Measurements from ENCODE around the gene RREB1. TPM values are rescaled to one million over a fixed set of nuclear protein-coding genes. Genes with fewer than 3 reads are reported as not detected.
"Not testable (repeated sequence)": the region's sequence is repeated elsewhere in the genome, so short reads cannot be mapped to it uniquely, and the experiment has no call there.

RREB1 gene
- total RNA-seq, 1 donor from 2014 or later, result 43.9 TPM

GRCh38 chr6:7262746-7263518, 155.2 kb downstream of the RREB1 start:
- H3K36me3 Mint-ChIP-seq, result no peaks in the 10 kb centered on the region
- peak overlapping the region; percentile 97 for H3K4me3 Mint-ChIP-seq
- peaks cover 21% of the 10 kb centered on the region for H3K4me1 Mint-ChIP-seq (ENCODE audit: unreplicated experiment)
- no peaks in the 10 kb centered on the region for H3K27me3 Mint-ChIP-seq
- H3K27ac Mint-ChIP-seq, result no peak overlapping the region
- TF ChIP-seq, protein P1, sequence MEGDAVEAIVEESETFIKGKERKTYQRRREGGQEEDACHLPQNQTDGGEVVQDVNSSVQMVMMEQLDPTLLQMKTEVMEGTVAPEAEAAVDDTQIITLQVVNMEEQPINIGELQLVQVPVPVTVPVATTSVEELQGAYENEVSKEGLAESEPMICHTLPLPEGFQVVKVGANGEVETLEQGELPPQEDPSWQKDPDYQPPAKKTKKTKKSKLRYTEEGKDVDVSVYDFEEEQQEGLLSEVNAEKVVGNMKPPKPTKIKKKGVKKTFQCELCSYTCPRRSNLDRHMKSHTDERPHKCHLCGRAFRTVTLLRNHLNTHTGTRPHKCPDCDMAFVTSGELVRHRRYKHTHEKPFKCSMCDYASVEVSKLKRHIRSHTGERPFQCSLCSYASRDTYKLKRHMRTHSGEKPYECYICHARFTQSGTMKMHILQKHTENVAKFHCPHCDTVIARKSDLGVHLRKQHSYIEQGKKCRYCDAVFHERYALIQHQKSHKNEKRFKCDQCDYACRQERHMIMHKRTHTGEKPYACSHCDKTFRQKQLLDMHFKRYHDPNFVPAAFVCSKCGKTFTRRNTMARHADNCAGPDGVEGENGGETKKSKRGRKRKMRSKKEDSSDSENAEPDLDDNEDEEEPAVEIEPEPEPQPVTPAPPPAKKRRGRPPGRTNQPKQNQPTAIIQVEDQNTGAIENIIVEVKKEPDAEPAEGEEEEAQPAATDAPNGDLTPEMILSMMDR (conservative IDR thresholded peaks at IDR 0.05), result no peak
- H3K9me3 Mint-ChIP-seq, result no peaks in the 10 kb centered on the region
- DNase-seq (ENCODE audit: extremely low spot score, unreplicated experiment), result no peak

- H3K27me3 Mint-ChIP-seq; DNase-seq (ENCODE audit: extremely low spot score, unreplicated experiment); H3K36me3 Mint-ChIP-seq; H3K9me3 Mint-ChIP-seq; H3K27ac Mint-ChIP-seq; H3K4me3 Mint-ChIP-seq: not testable (repeated sequence)
- H3K4me1 Mint-ChIP-seq (ENCODE audit: unreplicated experiment), result peaks cover 21% of the 10 kb centered on the region
Observed at GRCh38 chr6:7263519-7263805, 155.7 kb downstream of the RREB1 start.

DNA sequence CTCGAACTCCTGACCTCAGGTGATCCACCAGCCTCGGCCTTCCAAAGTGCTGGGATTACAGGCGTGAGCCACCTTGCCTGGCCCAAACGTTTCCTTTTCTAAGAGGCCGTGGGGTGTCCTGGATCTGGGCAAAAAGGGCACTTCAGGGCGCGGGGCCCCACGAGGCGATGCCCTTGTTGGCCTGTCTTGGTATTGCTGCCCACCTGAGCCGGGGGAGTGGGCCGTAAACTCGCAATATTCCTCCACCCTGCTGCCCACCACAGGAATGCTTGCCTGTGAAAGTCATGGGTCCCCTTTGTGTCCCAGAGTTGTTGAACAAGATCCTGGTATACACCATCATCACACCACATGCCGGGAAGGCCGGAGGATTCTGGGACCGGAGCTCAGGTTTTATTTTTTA, 156.3 kb downstream of the RREB1 start:
- TF ChIP-seq, protein P1 (conservative IDR thresholded peaks at IDR 0.05), result no peak
- peaks cover 18% of the 10 kb centered on the region for H3K4me1 Mint-ChIP-seq (ENCODE audit: unreplicated experiment)
- no peaks in the 10 kb centered on the region for H3K27me3 Mint-ChIP-seq
- no peaks in the 10 kb centered on the region for H3K9me3 Mint-ChIP-seq
- H3K36me3 Mint-ChIP-seq, result no peaks in the 10 kb centered on the region
- no peak overlapping the region for H3K4me3 Mint-ChIP-seq
- DNase-seq (ENCODE audit: extremely low spot score, unreplicated experiment), result no peak
- H3K27ac Mint-ChIP-seq, result no peak overlapping the region

- TF ChIP-seq, protein P1 (conservative IDR thresholded peaks at IDR 0.05), result no peak
- Mint-ChIP-seq H3K36me3 (no peaks in the 10 kb centered on the region), H3K27me3 (no peaks in the 10 kb centered on the region), H3K4me3 (no peak overlapping the region), H3K27ac (no peak overlapping the region), H3K9me3 (no peaks in the 10 kb centered on the region), H3K4me1 (ENCODE audit: unreplicated experiment) (peaks cover 12% of the 10 kb centered on the region)
- DNase-seq (ENCODE audit: extremely low spot score, unreplicated experiment), result no peak
Observed at GRCh38 chr6:7264686-7265384, 157.1 kb downstream of the RREB1 start.

- peaks cover 10% of the 10 kb centered on the region for H3K4me1 Mint-ChIP-seq (ENCODE audit: unreplicated experiment)
- H3K36me3 Mint-ChIP-seq; H3K4me3 Mint-ChIP-seq; H3K27me3 Mint-ChIP-seq; H3K9me3 Mint-ChIP-seq; DNase-seq (ENCODE audit: extremely low spot score, unreplicated experiment); H3K27ac Mint-ChIP-seq: not testable (repeated sequence)
Observed at GRCh38 chr6:7265385-7265726, 157.6 kb downstream of the RREB1 start.

- no peak for DNase-seq (ENCODE audit: extremely low spot score, unreplicated experiment)
- peaks cover 7% of the 10 kb centered on the region for H3K4me1 Mint-ChIP-seq (ENCODE audit: unreplicated experiment)
- H3K27me3 Mint-ChIP-seq, result no peaks in the 10 kb centered on the region
- TF ChIP-seq, protein P1 (conservative IDR thresholded peaks at IDR 0.05), result no peak
- H3K4me3 Mint-ChIP-seq, result no peak overlapping the region
- no peaks in the 10 kb centered on the region for H3K9me3 Mint-ChIP-seq
- no peaks in the 10 kb centered on the region for H3K36me3 Mint-ChIP-seq
- no peak overlapping the region for H3K27ac Mint-ChIP-seq
Observed at GRCh38 chr6:7267071-7267465, 159.3 kb downstream of the RREB1 start.
